SU-DHL-6 (cell line): ENCODE measurements around the gene ZNF583.

ENCODE experiments used
- H2AFZ ChIP-seq: fragments of 200-600 bp; sonication (generic); 2 replicates; pipeline ENCODE4 v1.6.1; 2014; ENCODE audit warnings: low read depth, mild to moderate bottlenecking, moderate library complexity, mixed read lengths, antibody characterized with exemption, low read length; ENCODE audit not compliant: severe bottlenecking
- H3F3A ChIP-seq: fragments of 200-600 bp; shearing (Covaris generic); 2 replicates; pipeline ENCODE4 v1.6.0; 2016; ENCODE audit warnings: antibody characterized with exemption, mild to moderate bottlenecking; ENCODE audit not compliant: insufficient read depth
- H3K27ac ChIP-seq: fragments of 200-600 bp; sonication (generic); 2 replicates; pipeline ENCODE4 v1.5.1; 2016; ENCODE audit warnings: low read depth, mild to moderate bottlenecking, low read length, moderate library complexity, mixed read lengths
- H3K27me3 ChIP-seq: fragments of 200-600 bp; sonication (generic), shearing (Covaris generic); 2 replicates; pipeline ENCODE4 v1.6.0; 2014; ENCODE audit warnings: mild to moderate bottlenecking, low read length
- H3K36me3 ChIP-seq: fragments of 200-600 bp; sonication (generic); 2 replicates; pipeline ENCODE4 v1.6.1; 2014; ENCODE audit warnings: mild to moderate bottlenecking, low read length, mixed read lengths
- H3K4me2 ChIP-seq: fragments of 300-600, 200-600 bp; shearing (Covaris generic), sonication (generic); 2 replicates; pipeline ENCODE4 v1.6.0; 2014; ENCODE audit warnings: low read length, low read depth, mild to moderate bottlenecking; ENCODE audit not compliant: poor library complexity, severe bottlenecking
- H3K4me3 ChIP-seq: fragments of 200-600 bp; sonication (generic); 2 replicates; pipeline ENCODE4 v1.5.1; 2014; ENCODE audit warnings: antibody characterized with exemption, low read length, mild to moderate bottlenecking, mixed read lengths; ENCODE audit not compliant: insufficient read depth, poor library complexity, severe bottlenecking
- H3K79me2 ChIP-seq: fragments of 200-600 bp; sonication (generic); 2 replicates; pipeline ENCODE4 v1.6.1; 2014; ENCODE audit warnings: mild to moderate bottlenecking, low read length, moderate library complexity; ENCODE audit not compliant: insufficient read depth
- H3K9ac ChIP-seq: fragments of 200-600 bp; sonication (generic); 2 replicates; pipeline ENCODE4 v1.7.0; 2014; ENCODE audit warnings: mild to moderate bottlenecking, low read length
- H3K9me2 ChIP-seq: fragments of 200-600 bp; sonication (generic); replicated peaks from 2 replicates; pipeline ENCODE4 v1.6.1; 2014; ENCODE audit warnings: low read length; ENCODE audit not compliant: insufficient read depth
- H3K9me3 ChIP-seq: fragments of 200-600 bp; sonication (generic); 2 replicates; pipeline ENCODE4 v1.6.1; 2014; ENCODE audit warnings: low read length, mixed read lengths; ENCODE audit not compliant: insufficient read depth
- H4K20me1 ChIP-seq: fragments of 200-600 bp; sonication (generic); 2 replicates; pipeline ENCODE4 v1.6.1; 2014; ENCODE audit warnings: low read depth, mild to moderate bottlenecking, antibody characterized with exemption, low read length, moderate library complexity, mixed read lengths
- EZH2phosphoT487 ChIP-seq: fragments of 200-600 bp; sonication (generic), shearing (Covaris generic); conservative IDR thresholded peaks from 2 replicates; pipeline ENCODE4 v1.6.1; 2018; ENCODE audit warnings: mild to moderate bottlenecking, antibody characterized with exemption, low read length, moderate library complexity, mixed read lengths
- TF ChIP-seq, protein P1 (sequence below): fragments of 200-600 bp; sonication (generic); IDR thresholded peaks from one replicate; pipeline ENCODE4 v1.5.1; 2017; ENCODE audit warnings: antibody characterized with exemption, mild to moderate bottlenecking, low read length, moderate library complexity; ENCODE audit not compliant: insufficient read depth, poor library complexity, severe bottlenecking

The ZNF583 gene

DNA sequence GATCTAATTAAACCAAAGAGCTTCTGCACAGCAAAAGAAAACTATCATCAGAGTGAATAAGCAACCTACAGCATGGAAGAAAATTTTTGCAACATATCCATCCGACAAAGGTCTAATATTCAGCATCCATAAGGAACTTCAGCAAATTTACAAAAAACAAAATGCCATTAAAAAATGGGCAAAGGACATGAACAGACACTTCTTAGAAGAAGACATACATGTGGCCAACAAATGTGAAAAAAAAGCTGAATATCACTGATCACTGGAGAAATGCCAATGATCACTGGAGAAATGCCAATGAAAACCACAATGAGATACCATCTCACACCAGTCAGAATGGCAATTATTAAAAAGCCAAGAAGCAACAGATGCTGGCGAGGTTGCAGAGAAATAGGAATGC is 43.3 kb upstream of the ZNF583 start:
- Histone ChIP-seq H3F3A (no peaks in the 10 kb centered on the region), H3K36me3 (no peaks in the 10 kb centered on the region), H3K9me3 (no peaks in the 10 kb centered on the region), H3K27ac (no peak overlapping the region), H3K9me2 (no peaks in the 10 kb centered on the region), H4K20me1 (no peaks in the 10 kb centered on the region), H3K79me2 (no peaks in the 10 kb centered on the region), H3K4me2 (no peak overlapping the region), H3K4me3 (no peak overlapping the region), H2AFZ (no peak overlapping the region), H3K27me3 (no peaks in the 10 kb centered on the region), H3K9ac (no peak overlapping the region)
- TF ChIP-seq, protein P1, sequence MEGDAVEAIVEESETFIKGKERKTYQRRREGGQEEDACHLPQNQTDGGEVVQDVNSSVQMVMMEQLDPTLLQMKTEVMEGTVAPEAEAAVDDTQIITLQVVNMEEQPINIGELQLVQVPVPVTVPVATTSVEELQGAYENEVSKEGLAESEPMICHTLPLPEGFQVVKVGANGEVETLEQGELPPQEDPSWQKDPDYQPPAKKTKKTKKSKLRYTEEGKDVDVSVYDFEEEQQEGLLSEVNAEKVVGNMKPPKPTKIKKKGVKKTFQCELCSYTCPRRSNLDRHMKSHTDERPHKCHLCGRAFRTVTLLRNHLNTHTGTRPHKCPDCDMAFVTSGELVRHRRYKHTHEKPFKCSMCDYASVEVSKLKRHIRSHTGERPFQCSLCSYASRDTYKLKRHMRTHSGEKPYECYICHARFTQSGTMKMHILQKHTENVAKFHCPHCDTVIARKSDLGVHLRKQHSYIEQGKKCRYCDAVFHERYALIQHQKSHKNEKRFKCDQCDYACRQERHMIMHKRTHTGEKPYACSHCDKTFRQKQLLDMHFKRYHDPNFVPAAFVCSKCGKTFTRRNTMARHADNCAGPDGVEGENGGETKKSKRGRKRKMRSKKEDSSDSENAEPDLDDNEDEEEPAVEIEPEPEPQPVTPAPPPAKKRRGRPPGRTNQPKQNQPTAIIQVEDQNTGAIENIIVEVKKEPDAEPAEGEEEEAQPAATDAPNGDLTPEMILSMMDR = no peak
- no peak for TF ChIP-seq EZH2phosphoT487

DNA sequence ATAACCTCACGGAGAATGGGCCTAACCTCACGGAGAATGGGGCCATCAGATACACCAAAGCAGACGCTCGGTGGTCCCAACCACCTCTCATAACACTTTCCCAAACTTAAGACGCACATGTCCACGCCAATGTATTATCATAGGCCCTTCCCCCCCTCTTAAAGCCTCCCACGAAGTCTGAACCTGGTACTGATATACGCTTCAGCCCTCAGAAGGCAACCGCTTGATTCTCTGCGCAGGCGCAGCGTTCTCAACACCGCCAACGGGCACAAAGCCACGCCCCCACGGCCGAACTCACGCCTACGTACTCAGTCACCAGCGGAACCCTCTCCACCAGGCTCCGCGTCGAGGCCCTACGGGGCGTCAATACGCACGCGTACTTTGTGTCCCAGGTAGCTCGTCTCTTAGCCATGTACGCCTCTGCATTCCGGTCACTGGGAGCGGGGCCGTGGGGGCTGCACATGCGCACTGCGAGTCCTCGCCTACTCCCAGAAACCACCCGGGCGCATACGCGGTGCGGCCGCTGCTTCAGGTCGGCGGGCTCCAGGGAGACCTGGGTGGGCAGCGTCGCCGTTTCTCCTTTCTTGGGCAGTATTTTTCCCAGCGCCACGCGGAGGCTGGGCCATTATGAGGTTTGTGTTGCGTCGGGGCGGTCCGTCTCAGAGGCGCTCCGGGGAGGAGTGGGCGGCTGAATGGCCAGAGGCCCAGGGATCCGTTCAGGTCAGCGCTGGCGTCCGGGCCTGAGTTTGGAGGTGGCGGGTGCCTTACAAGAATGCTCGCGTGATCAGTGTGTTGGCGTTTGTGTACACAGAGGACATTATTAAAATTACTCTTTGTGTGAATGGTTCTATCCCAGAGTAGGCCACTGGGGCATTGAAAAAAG is 36.1 kb upstream of the ZNF583 start:
- Histone ChIP-seq H3K4me2 (no peak overlapping the region), H2AFZ (no peak overlapping the region), H3K9ac (no peak overlapping the region), H3K9me3 (peaks cover 2% of the 10 kb centered on the region; the same call in 1 of the 2 replicates), H3K36me3 (no peaks in the 10 kb centered on the region), H3K27ac (no peak overlapping the region), H3K79me2 (no peaks in the 10 kb centered on the region), H4K20me1 (no peaks in the 10 kb centered on the region), H3F3A (no peaks in the 10 kb centered on the region), H3K4me3 (no peak overlapping the region), H3K27me3 (no peaks in the 10 kb centered on the region), H3K9me2 (no peaks in the 10 kb centered on the region)
- TF ChIP-seq, protein P1 = no peak
- TF ChIP-seq EZH2phosphoT487 = no peak

DNA sequence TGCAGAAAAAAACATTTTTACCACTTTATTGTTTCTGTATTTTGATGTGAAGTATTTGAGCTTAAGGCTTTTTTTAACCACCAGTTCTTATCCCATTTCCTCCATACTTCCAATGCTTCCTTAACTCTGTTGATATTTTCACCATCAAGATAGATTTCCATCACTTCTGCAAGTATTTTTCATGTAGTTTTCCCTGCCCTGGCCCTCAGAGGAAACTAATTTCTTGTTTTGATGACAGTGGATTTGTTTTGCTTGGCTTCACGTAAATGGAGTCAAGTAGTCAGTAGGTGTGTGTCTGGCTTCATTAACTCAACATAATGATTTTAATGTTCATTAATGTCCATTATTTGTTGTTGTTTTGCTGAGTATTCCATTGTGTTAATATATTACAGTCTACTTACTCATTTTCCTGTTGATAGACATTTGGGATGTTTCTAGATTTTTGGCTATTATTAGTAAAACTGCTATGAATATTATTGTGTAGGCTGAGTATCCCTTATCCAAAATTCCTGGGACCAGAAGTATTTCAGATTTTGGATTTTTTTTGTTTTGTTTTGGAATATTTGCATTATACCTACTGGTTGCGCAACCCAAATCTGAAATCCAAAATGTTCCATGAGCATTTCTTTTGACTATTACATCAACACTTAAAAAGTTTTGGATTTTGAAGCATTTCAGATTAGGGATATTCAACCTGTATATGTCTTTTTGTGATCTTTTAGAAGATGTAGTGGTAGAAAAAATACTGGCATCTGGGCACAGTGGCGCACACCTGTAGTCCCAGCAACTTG is 34.1 kb upstream of the ZNF583 start:
- Histone ChIP-seq H2AFZ (no peak overlapping the region), H3K36me3 (no peaks in the 10 kb centered on the region), H4K20me1 (no peaks in the 10 kb centered on the region), H3K27ac (no peak overlapping the region), H3K9ac (no peak overlapping the region), H3F3A (no peaks in the 10 kb centered on the region), H3K4me3 (no peak overlapping the region), H3K79me2 (no peaks in the 10 kb centered on the region), H3K4me2 (no peak overlapping the region), H3K27me3 (no peaks in the 10 kb centered on the region), H3K9me3 (peaks cover 7% of the 10 kb centered on the region; the same call in 1 of the 2 replicates), H3K9me2 (no peaks in the 10 kb centered on the region)
- no peak for TF ChIP-seq EZH2phosphoT487
- TF ChIP-seq, protein P1 = no peak
